GM10248 (cell line): ENCODE results near the gene SCFD2.

ENCODE experiments used
- CTCF ChIA-PET: fragments of 300-600 bp; sonication (Branson Sonifier 250); formaldehyde crosslinking; extraction: SDS; loops from one replicate; lab custom pipeline; 2021; ENCODE audit warnings: antibody characterized with exemption; lab: Yijun Ruan, JAX
- POLR2A ChIA-PET: fragments of 350-650 bp; sonication (Branson Sonifier 250); formaldehyde crosslinking; extraction: SDS; loops from one replicate; lab custom pipeline; 2020; ENCODE audit warnings: antibody characterized with exemption; lab: Yijun Ruan, JAX
- DNase-seq: peaks from one replicate; pipeline ENCODE4 v3.0.0; 2012; ENCODE audit errors: extremely low spot score
- TF ChIP-seq, protein P1 (sequence below): IDR thresholded peaks from 2 replicates; pipeline ENCODE4 v1.5.1; 2012; ENCODE audit warnings: mild to moderate bottlenecking, low read depth; ENCODE audit errors: extremely low read depth, missing control alignments, control extremely low read depth

SCFD2 gene

DNA sequence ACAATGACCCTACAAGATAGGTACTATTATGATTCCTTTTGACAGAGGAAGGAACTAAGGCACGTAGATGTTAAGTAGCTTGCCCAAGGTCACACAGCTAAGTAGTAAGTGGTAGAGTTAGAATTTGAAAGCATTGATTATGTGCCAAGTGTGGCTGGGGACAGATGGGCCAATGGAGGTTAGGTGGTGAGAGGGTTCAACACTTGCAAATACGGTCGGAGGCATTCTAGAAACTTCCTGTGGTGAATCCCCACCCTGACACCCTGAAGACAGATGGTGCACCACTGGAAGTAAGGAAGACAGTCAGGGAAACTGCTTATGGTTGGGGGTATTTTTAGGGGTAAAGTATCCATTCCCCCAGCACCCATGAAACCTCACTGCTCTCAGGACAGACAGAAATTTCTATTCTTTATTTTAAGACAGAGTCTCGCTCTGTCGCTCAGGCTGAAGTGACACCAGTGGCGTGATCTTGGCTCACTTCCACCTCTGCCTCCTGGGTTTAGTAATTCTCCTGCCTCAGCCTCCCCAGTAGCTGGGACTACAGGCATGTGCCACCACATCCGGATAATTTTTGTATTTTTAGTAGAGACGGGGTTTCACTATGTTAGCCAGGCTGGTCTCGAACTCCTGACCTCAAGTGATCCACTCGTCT, 361.2 kb downstream of the SCFD2 start:
- ChIA-PET CTCF (interaction anchor here (1.0 kb wide), 1 partner anchor 10 kb away, joined by 4 read pairs; no protein-coding TSS in a partner anchor), POLR2A (no interaction called here)
- TF ChIP-seq, protein P1, sequence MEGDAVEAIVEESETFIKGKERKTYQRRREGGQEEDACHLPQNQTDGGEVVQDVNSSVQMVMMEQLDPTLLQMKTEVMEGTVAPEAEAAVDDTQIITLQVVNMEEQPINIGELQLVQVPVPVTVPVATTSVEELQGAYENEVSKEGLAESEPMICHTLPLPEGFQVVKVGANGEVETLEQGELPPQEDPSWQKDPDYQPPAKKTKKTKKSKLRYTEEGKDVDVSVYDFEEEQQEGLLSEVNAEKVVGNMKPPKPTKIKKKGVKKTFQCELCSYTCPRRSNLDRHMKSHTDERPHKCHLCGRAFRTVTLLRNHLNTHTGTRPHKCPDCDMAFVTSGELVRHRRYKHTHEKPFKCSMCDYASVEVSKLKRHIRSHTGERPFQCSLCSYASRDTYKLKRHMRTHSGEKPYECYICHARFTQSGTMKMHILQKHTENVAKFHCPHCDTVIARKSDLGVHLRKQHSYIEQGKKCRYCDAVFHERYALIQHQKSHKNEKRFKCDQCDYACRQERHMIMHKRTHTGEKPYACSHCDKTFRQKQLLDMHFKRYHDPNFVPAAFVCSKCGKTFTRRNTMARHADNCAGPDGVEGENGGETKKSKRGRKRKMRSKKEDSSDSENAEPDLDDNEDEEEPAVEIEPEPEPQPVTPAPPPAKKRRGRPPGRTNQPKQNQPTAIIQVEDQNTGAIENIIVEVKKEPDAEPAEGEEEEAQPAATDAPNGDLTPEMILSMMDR, result no peak
- no peak for DNase-seq

DNA sequence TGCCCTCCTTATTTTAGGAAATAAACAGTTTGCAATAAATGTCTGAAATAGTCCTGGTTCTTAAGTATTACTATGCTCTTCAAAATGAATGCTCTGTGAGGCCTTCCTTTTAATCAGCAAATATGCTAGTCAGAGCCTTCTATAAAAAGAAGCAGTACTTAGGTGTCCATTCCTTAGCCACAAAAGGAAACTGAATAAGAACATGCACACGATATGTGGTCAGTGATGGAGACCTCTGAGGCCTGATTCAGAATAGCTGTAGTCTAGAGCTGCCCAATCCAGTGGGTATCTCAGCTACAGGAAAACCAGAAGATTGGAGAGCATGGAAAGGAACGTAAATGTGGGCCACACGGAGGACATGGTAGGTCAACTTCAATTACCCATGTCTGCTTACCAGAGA, 361.9 kb downstream of the SCFD2 start:
- POLR2A ChIA-PET, result no interaction called here
- DNase-seq, result no peak
- TF ChIP-seq, protein P1, result no peak
- CTCF ChIA-PET, result interaction anchor here (1.0 to 1.2 kb wide), 2 partner anchors 11 to 1230 kb away, joined by 3 to 4 read pairs; no protein-coding TSS in a partner anchor

DNA sequence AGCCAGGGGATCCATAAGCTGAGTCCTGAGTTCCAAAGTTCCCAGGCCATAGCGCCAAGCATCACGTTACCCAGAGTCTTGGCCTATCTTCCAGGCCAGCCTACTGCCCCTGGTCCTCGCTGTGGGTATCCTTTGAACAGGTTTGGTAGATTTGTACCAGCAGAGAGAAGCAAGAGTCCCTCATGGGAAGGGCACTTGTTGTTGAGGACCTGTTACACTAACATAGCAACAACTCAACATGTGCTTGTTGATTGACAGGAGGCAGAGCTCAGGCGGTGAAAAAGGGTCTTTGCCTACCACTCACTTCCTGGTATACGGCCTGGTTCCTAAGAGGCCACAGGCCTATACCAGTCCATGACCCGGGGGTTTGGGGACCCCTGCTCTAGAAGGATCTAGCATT, 365.3 kb downstream of the SCFD2 start:
- POLR2A ChIA-PET, result no interaction called here
- CTCF ChIA-PET, result interaction anchor here (1.7 to 4.5 kb wide), 3 partner anchors 14 to 454 kb away, joined by 6 to 26 read pairs (median 6); no protein-coding TSS in a partner anchor
- TF ChIP-seq, protein P1, result no peak
- DNase-seq, result no peak

DNA sequence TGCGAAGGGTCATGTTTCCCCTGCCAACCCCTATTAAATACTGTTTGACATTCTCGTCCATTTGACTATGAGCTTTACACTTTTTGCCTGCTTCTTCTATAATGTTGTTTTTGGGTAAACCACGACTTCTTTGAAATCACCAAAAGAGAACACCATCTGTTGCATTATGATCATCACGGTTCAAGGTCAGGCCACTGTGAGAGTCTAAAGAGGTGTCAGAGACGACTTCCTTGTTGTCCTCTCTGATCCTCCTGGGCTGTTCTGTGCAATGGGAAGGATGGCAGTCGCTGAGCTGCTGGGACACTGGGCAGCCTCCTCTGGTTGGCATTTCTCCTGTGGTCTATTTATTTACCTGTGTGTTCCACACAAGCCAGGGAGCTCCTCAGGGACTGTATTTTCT, 366.2 kb downstream of the SCFD2 start:
- ChIA-PET CTCF (interaction anchor here (1.8 to 4.5 kb wide), 2 partner anchors 15 to 16 kb away, joined by 6 to 26 read pairs; no protein-coding TSS in a partner anchor), POLR2A (interaction anchor here (0.5 kb wide), 1 partner anchor 254 kb away, joined by 4 read pairs; no protein-coding TSS in a partner anchor)
- DNase-seq, result no peak
- TF ChIP-seq, protein P1, result no peak

DNA sequence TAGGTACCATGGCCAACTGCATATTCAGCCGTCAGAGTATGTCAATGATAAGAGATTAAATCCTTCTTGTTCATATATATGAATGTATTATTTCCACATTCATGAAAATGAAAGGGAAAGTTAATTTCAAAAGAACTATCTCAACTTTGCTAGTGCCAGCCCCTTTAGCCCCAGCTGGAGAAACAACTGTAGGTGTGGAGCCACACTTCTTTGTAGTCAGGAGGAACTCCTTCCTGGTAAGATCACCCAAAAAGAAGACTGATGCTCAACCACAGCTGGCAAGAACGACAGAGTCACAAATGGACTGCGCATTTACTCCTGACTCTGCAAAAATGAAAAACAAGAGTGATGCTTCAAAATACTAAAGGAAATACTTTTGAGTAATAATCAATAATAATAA, 367.4 kb downstream of the SCFD2 start:
- TF ChIP-seq, protein P1, result no peak
- DNase-seq, result no peak
- ChIA-PET CTCF (interaction anchor here (1.6 kb wide), 1 partner anchor 13 kb away, joined by 3 read pairs; no protein-coding TSS in a partner anchor), POLR2A (no interaction called here)

DNA sequence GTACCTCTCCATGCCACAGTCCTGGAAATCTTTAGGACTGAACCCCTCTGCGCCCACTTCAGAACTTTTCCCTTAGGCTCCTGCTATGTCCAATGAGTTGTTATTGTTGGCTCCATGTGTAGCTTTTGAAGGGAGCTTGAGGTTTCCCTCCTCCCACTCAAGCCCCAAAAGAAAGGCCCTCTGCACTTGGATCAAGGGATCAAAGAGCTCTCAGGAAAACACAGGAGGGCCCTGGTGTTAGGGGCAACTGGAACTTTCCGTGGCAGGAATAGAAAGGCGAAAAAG, 368.8 kb downstream of the SCFD2 start:
- CTCF ChIA-PET, result interaction anchor here (1.1 kb wide), 1 partner anchor 15 kb away, joined by 3 read pairs; no protein-coding TSS in a partner anchor
- TF ChIP-seq, protein P1, result no peak
- DNase-seq, result no peak
- POLR2A ChIA-PET, result no interaction called here
